Hematopoietic multipotent progenitor cell treated with erythropoietin and hydrocortisone succinate and interleukin-3 and kit ligand, for 6 days (in vitro differentiated cells): Measurements from ENCODE around the gene ARL6IP4.

Source experiments
- DNase-seq: peaks from one replicate; pipeline ENCODE4 v3.0.0-alpha.2; 2015

ARL6IP4 gene

DNA sequence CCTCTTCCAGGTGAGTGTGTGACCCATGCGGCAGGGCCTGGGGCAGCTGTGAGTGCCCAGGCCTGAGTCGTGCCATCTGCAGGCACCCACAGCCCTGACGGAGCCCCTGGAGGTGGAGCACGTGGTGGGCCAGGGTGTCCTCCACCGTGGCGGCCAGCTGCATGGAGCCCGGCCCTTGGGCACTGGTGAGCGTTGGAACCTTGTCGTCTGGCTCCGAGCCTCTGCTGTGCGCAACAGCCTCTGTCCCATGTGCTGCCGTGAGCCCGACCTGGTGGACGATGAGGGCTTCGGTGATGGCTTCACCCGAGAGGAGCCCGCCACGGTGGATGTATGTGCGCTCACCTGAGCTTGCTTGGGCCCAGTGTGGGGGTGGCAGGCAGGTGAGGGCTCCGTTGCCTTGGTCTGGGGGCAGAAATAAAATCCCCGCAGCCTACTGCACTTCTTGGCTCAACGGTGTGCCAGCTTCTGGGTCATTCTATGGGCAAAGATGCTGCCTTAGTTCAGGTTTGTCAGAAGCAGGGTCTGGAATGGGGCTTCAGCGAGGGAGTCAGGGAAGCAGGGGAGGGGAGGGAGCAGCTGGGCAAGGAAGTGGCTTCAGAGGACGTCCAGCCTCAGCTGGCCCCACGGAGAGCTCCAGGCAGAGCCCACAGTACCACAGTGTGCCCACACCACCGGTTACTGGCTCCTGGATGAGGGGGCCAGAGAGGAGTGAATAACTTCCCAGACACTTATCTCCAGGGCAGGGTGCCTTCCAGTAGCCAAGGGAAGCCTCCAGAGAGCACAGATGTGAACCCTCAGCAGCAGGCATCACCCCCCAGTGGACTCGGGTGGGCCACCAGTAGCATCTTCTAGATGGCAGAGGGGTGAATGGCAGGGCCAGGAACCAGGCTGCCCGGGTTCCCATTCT lies 1.2 kb upstream of the ARL6IP4 start:
- DNase-seq = no peak

DNA sequence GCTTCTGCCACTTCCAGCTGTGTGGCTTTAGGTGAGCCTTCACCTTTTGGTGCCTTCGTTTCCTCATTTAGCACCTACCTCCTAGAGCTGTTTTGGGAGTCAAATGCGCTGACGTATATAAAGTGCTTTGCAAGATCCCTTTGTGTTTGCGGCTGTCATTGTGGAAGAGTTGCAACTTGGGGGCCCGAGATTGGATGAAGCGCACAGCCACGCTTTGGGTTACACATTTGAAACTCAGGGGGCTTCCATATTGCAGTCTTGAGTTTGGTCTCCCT lies 636 bp upstream of the ARL6IP4 start:
- peak; percentile 50 for DNase-seq

DNA sequence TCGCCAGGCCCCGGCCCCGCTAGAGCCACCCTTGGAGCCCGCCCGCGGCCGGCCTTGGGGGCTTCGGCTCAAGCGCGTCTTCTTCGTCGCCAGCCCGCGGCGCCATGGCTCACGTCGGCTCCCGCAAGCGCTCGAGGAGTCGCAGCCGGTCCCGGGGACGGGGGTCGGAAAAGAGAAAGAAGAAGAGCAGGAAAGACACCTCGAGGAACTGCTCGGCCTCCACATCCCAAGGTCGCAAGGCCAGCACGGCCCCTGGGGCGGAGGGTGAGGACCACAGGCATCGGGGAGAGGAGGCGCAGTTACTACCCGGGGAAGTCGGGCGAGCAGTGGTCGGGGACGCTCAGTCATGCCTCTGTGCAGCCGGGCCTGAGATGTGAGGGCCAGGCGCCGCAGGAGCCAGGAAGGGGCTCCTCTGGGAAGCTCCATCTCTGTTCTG lies 573 bp downstream of the ARL6IP4 start:
- no peak for DNase-seq

DNA sequence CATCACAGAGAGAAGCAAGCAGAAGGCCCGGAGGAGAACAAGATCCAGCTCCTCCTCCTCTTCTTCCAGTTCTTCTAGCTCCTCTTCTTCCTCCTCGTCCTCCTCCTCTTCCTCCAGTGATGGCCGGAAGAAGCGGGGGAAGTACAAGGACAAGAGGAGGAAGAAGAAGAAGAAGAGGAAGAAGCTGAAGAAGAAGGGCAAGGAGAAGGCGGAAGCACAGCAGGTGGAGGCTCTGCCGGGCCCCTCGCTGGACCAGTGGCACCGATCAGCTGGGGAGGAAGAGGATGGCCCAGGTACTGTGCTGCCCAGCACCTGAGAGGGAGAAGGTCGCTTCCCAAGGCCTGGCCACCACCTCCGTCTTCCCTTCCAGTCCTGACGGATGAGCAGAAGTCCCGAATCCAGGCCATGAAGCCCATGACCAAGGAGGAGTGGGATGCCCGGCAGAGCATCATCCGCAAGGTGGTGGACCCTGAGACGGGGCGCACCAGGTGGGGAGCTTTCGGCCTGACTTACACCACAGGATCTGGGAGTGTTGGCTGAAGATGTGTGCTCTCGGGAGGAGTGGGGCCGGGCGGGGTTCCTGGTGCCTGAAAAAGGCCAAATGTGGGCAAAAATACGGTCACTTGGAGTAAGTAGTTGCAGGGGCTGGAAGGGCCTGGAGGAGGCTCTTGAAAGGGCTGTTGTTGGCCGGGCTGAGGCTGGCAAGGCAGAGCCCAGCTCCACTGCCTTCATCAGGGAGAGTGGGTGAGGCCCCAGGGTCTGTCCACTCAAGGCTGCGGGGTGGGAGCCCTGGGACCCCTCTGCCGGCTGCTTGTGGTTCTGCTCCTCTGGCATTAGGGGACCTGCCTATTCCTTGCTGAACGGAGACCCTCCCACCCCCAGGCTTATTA lies 1.4 kb downstream of the ARL6IP4 start:
- no peak for DNase-seq

DNA sequence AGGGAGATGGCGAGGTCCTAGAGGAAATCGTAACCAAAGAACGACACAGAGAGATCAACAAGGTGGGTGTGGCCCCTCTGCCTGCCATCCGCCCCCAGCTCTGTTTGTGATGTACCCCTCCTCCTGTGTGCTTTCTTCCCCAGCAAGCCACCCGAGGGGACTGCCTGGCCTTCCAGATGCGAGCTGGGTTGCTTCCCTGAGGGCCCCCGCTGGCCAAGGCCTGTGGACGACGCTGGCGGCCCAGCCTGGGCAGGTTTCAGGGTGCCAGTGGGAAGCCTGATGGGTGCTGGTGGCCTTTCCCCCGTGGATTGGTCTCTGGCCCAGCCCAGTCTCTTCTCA lies 2.0 kb downstream of the ARL6IP4 start:
- no peak for DNase-seq

DNA sequence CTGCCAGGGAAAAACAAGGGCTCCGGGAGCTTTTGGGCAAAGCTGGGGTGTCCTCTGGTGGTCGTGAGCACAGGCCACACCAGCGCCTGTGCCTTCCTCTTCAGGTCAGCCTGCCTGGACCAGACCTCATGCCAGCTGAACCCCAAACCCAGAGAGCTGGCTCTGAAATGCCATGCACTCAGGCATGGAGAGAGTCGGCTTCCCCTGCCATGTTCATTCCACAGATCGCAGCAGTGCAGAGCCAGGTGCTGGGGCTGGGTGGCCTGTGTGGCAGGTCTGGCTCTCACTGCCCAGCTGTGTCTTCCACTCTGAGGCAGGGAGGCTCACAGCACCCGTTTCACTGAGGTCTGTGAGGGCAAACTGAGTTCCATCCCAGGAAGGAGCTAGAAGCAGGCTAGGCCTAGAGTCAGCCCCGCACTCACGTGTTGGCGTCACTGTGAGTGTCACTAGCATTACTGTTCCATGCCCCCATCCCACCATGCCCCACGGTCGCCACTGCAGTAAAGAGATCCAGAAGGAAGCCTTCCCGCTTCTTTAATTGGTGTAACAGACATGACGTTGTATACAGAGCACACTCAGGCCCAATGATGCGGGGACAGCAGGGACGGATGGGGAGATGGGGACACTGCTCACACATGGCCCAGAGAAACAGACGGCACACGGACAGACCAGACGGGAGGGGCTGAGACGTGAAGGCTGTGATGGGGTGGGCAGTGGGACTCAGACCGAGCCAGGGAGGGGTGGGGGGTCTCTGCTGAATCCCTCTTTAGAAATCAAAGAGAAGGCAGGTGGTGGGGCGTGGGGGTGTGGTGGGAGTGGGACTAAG lies 2.7 kb downstream of the ARL6IP4 start:
- no peak for DNase-seq

DNA sequence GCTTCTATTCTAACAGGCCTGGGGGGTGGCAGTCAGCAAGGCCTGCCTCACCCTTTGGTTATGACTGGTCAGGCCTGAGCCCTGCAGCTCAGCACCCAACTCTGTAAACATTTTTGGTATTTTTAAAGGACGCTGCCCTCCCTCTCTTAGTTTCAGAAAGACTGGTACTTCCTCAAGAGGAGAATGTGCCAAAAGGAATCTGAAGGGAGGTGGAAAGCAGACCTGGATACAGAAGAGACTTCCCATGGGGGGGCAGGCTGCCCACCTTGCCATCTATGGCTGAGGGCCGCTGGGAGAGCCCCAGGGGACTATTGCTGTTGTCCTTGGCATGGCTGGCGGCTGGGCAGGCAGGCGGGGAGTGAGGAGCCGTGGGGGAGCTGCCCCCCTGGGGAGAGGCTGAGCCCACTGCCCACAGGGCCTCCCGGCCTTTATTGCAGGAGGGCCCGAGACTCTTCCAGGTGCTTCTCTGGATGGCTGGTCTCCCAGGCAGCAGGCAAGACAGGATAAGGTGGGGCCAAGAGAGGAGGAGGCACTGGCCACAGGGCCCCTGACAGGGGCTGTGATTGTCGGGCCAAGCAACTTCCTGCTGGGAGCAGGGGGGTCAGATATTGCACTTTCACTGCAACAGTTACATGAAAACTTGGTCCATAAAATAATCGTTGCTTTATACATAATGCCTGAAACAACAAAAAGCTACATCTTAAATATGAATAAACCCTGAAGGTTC lies 3.5 kb downstream of the ARL6IP4 start:
- peak; percentile 51 for DNase-seq

DNA sequence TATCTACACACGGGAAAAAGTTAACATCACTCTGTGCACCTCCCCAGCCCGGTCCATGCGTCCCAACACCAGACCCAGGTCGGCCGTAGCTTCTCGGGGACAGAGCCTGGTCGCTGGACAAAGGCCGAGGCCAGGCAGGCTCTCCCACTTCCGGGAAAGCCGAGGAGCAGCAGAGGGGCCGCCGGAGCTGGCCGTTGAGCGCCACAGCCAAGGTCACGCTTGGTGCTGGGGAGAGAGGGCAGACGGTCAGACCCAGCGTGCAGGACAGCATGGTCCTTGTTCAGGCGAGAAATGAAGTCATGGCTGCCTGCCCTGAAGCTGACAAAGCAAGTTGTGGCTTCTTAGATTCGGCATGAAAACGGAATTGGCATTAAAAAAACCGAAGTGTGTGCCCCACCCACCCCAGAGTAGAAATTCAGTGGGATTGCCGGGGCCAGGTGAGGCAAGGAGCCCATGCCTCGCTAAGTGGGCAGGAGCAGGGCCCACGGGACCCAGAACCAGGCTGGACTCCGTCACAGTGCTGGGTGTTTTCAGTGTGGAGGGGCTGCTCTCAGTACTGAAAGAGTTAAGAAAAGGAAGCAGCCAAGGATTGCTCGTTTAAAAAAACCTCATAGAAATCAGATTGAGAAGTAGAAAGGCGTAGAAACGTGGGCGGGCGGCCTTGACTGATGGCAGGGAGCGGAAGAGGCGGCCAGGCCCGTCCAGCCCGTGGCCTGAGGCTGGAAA lies 4.3 kb downstream of the ARL6IP4 start:
- DNase-seq = peak; percentile 56

DNA sequence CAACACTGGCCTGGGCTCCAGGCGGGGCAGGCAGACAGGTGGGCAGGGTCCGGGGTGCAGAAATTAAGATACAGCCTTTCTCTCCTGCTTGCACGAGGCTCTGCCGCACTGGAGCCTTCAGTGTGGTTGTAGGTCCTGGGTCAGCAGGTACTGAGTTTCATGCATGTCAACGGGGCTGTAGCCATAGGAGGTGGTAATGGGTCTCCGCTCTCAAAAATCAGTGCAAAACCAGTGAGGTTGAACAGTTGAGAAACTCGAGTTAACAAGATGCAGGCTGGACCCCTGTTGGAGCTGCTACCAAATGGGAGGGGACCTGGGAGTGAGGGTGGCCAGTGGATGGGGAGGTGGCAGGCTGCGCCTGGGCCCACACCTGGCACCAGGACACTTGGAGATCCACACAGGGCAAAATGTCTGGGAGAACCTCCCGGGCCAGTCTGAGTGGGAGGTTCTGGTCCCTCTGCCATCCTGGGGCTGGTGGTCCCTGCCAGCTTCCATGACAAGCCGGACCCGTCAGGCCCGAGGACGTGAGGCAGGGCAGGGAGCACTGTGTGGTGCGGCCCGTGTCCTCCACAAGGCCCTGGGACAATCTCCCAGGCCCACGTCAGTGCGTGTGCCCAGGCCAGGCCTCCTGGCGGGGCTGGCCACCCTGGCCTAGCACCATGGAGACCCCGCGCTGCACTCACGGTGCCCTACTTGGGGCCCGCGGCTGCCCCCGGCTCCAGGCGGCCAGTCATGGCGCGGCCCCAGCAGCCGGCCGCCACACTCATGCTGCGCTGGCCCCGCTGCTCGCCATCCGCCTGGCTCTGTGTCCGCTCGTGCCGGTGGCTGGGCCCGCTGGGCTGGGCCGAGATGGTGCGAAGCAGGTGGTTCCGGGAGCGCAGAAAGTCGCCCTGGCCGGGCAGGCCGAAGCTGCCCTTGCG lies 5.1 kb downstream of the ARL6IP4 start:
- DNase-seq = no peak

DNA sequence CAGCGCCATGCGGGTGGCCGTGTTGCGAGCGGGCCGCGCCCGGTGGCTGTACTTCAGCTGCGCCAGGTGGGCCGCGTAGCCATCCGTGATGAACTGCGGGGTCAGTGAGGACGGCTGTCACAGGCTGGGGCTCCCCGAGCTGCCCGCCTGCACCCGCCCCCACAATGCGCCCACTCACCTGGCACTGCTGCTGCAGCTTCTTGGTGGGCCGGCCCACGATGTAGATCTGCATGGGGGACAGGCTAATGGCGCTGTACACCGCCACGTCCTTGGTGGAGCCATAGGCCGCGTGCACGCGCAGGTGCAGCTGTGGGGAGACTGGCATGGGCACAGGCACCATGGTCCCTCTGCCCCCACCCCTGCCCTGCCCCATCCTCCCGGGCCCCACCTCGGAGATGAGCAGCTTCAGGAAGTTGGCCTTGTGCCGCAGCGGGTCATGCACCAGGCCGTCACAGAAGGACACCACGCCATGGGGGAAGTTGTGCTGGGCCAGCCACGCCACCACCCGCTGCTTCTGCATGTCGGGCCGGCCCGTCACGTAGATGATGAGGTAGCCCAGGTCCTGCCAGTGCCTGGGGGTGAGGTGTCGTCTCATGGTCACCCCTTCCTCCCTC lies 5.9 kb downstream of the ARL6IP4 start:
- DNase-seq = no peak

DNA sequence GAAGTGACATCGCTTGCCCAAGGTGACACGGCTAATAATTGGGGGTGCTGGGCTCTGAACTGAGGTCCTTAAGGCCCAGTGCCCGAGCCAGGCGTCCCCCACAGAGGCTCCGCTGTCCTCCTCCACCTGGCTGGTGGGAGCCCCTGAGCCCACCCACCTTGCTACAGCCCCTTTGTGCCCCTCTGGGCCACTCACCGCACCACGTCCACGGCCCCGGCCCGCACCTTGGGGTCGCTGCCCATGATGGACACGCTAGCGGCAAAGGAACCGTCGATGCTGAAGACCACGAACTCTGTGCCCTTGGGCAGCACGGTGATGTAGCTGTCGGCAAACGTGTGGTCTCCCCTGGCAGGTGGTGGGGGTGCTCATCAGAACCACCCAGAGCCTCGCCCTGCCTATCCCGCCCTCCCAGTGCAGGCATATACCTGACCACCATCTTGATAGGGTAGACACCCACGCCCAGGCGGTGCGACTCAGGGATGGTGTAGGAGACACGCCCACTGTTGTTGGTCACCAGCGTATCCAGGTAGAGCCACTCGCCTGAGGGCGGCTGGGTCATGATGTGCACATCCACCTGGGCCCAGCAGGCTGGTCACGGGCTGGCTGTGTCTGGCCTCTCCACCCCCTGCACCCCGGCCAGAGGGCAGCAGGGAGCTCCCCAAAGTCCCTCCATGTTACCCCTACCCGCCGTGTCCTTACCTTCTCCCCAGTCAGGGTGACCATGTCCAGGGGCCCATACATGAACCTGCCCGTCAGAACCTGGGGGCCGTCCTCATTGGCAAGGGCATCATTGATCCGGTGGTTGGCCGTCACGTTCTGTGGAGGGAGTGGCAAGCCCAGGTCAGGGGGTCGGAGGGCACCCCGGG lies 6.8 kb downstream of the ARL6IP4 start:
- DNase-seq = peak; percentile 33

DNA sequence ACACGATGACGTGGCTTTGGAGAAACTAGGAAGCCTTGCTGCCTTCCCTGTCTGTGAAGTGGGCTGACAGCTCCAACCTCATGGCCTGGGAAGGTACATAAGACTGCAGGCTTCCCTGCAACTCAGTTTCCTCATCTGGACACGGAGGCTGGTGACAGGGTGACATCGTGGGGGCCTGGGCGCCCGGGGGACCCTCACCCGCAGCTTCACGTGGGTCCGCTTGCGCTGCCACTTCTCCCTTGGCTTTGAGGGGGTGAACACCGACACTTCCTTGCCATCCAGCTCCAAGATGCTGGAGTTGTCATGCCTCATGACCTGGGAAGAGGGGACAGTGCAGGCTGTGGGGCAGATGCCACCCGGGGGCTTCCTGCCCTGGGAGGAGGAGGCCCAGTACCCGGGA lies 7.6 kb downstream of the ARL6IP4 start:
- no peak for DNase-seq

DNA sequence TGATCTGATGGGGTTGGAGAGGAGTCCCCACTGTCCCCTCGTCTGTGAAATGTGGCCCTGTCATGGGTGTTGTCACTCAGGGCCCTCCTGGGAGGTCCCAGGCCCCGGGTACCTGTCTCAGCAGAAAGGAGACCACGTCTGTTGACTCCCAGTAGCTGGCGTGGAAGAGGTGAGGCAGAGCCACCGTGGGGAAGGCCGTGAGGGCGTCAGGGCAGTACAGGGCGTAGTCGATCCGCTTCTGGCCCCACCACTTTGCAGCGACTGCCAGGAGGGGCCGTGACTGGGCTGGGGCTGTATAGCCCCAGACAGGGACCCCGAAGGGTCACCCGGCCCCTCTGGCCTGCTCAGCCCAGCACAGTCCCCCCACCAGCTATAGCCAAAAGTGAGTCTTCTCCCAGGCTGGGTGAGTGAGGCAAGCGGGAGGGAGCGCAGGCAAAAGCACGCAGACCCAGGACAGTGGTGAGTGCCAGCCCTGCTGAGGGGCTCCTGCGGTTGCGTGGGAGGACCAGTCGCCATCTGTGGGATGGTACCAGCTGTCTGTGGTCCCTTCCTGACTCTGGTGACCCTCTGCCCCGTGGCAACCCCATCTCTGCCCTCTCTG lies 8.2 kb downstream of the ARL6IP4 start:
- no peak for DNase-seq

DNA sequence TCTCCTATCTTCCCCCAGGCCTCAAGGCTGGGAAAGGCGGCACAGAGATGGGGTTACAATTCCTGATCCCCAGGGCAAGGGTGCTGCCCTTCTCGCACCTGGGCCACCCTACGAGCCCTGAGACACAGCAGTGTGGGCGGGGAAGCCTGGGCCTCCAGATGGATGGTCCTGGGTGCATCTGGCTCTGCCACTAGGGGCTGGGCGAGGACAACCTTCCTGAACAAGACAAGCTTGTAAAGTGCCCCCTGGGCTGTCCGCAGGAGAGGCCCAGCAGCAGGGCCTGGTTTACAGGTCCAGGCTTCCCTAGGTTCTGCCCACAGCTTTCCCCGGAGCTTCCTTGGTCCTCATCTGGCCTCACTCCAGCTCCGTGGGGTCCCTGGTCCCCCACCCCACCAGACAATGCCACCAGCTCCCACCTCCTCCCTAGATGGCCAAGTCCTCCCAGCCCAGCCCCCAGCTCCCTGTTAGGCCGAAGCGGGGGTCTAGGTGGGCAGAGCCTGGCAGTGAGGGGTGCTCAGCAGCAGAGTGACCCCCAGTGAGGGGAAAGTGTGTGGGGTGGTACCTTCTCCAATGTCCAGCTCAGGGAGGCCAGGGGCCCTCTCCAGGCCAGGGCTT lies 8.9 kb downstream of the ARL6IP4 start:
- peak; percentile 39 for DNase-seq

DNA sequence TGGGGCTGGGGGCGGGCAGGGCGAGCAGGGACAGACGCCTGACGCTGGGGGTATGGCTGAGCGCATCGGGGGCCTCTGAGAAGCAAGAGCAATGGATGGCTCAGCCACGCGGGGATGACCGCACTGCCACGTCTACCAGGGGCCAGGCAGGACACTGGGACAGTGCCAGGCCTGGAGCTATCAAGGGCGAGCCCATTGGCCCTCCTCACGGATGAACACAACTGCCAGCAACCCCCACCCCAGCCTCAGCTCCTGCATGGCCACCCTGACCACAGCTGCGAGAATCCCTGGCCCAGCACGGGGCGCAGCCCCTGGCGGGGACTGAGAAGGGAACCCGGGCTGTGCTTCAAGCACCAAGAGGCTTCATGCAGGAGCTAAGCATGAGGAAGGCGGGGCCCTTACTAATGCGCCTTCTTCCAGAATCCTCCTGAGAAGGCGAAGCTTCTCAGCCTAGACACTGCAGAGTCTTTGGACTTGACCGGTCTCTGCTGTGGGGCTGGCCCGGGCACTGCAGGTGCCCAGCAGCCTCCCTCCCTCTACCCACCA lies 9.5 kb downstream of the ARL6IP4 start:
- DNase-seq = no peak

DNA sequence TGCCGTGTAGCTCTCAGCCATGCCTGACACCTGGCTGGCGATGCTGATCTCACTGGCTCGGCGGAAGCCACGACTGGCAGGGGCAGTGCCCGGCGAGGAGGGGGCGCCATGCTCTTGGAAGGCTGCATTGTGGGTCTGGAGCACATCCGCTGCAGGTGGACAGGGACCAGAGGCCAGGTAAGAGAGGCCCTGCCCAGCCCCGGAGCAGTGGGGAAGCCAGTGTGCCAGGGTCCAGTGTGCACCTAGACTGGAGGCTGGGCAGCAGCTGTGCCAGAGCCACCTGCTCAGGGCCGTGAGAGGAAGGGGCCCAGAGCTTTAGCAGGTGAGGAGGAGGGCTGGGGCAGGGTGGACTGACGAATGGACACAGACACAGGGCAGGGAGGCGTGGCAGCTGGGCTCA lies 10.1 kb downstream of the ARL6IP4 start:
- no peak for DNase-seq

DNA sequence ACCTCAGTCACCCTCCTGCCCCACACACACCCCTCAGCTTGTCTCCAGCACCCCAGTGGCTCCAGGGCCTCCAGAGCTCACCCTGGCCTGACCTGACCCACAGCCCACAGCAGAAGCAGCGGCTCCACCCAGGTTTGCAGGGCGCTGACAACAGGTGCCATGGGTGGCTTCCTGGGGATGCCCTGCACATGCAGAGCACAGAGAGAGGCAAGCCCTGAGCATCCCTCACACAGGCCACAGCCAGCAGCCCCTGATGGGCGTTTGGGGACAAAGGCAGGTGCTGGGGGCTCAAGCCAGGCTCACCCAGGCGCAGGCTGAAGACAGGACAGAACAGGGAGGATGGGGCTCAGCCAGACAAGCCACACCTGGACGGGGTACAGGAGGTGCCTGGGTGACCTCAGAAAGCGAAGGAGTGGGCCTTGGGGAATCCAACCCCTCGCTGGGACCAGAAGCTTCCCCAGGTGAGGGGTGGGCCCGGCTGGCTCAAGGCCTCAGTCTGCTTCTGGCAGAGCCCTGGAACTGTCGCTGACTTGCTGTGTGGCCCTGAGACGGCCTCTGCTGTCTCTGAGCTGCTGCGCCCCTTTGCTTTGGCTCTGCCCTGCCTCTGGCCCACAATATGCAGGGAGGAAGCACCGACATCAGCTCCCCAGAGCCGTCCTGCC lies 10.6 kb downstream of the ARL6IP4 start:
- no peak for DNase-seq
